PC-9 (cell line): Measurements from ENCODE around the gene MCUB. TPM values are rescaled to one million over a fixed set of nuclear protein-coding genes. Genes with fewer than 3 reads are reported as not detected.
"Not testable (repeated sequence)": the region's sequence is repeated elsewhere in the genome, so short reads cannot be mapped to it uniquely, and the experiment has no call there.

ENCODE experiments used
- BruUV-seq: library from RNA; stranded (reverse); fragments of 400-500 nt; replicated peaks from 2 replicates; lab custom pipeline; 2021; lab: Mats Ljungman, UMichigan
- CTCF ChIA-PET: fragments of 300-600 bp; sonication (Branson Sonifier 250); formaldehyde crosslinking; loops from one replicate; lab custom pipeline; 2022; ENCODE audit warnings: antibody characterized with exemption; lab: Charles Lee
- POLR2A ChIA-PET: fragments of 300-600 bp; sonication (Branson Sonifier 250); formaldehyde crosslinking; loops from one replicate; lab custom pipeline; 2022; ENCODE audit warnings: antibody characterized with exemption; ENCODE audit not compliant: unreplicated experiment; lab: Charles Lee
- DNase-seq, 2 experiments: peaks; one replicate each; pipeline versions ENCODE4 v3.0.0 to v3.0.0-alpha.2; 2015 to 2022; ENCODE audit warnings: mixed read lengths in 1 of 2
- H2AFZ ChIP-seq: fragments of 200-600 bp; sonication (generic); 2 replicates; pipeline ENCODE4 v1.8.1; 2017; ENCODE audit warnings: antibody characterized with exemption
- H3F3A ChIP-seq: fragments of 200-600 bp; sonication (generic); 2 replicates; pipeline ENCODE4 v1.8.1; 2017; ENCODE audit warnings: antibody characterized with exemption, mild to moderate bottlenecking, low read depth; ENCODE audit not compliant: insufficient read depth
- H3K27ac ChIP-seq: fragments of 200-600 bp; sonication (generic); 2 replicates; pipeline ENCODE4 v1.6.1; 2016; ENCODE audit warnings: mixed run types
- H3K27me3 ChIP-seq: fragments of 200-600 bp; sonication (generic); 2 replicates; pipeline ENCODE4 v1.6.1; 2016; ENCODE audit warnings: low read depth, mixed run types; ENCODE audit not compliant: insufficient read depth
- H3K36me3 ChIP-seq: fragments of 200-600 bp; sonication (generic); 2 replicates; pipeline ENCODE4 v1.6.1; 2016; ENCODE audit warnings: low read depth, mixed run types
- H3K4me1 ChIP-seq: fragments of 200-600 bp; sonication (generic); replicated peaks from 2 replicates; pipeline ENCODE4 v1.6.1; 2016; ENCODE audit warnings: mixed run types; ENCODE audit not compliant: insufficient read depth
- H3K4me2 ChIP-seq: fragments of 200-600 bp; sonication (generic); 2 replicates; pipeline ENCODE4 v1.6.1; 2017; ENCODE audit warnings: mixed run types
- H3K4me3 ChIP-seq: fragments of 200-600 bp; sonication (generic); 2 replicates; pipeline ENCODE4 v1.6.1; 2016; ENCODE audit warnings: mixed run types
- H3K79me2 ChIP-seq: fragments of 200-600 bp; sonication (generic); 2 replicates; pipeline ENCODE4 v1.6.1; 2017; ENCODE audit warnings: low read depth, mixed run types
- H3K9me2 ChIP-seq: fragments of 200-600 bp; sonication (generic); 2 replicates; pipeline ENCODE4 v1.8.1; 2017; ENCODE audit warnings: mild to moderate bottlenecking; ENCODE audit not compliant: insufficient read depth
- H3K9me3 ChIP-seq: fragments of 200-600 bp; sonication (generic); 2 replicates; pipeline ENCODE4 v1.8.1; 2016; ENCODE audit warnings: low read depth; ENCODE audit not compliant: insufficient read depth
- H4K20me1 ChIP-seq: fragments of 200-600 bp; sonication (generic); 2 replicates; pipeline ENCODE4 v1.8.1; 2017; ENCODE audit not compliant: insufficient read depth
- EZH2 ChIP-seq: fragments of 200-600 bp; sonication (generic); IDR thresholded peaks from 2 replicates; pipeline ENCODE4 v1.8.0; 2017; ENCODE audit warnings: antibody characterized with exemption, low read depth
- intact Hi-C: fragments of 100-400 bp; cut with micrococcal nuclease; formaldehyde crosslinking; loops from one replicate; pipeline ENCODE4 v1.10.0; 2022; ENCODE audit not compliant: unreplicated experiment
- total RNA-seq: library from RNA; stranded (reverse); gene quantifications from 2 replicates; pipeline ENCODE4 v1.2.3, GENCODE V29; 2021
- TF ChIP-seq, protein P1 (sequence below): fragments of 200-600 bp; sonication (generic); conservative IDR thresholded peaks from 2 replicates; pipeline ENCODE4 v1.6.1; 2017; ENCODE audit warnings: mixed run types, antibody characterized with exemption, mild to moderate bottlenecking, moderate library complexity

Gene MCUB
- total RNA-seq, 1 experiment from 2014 or later, result 15.4 TPM

DNA sequence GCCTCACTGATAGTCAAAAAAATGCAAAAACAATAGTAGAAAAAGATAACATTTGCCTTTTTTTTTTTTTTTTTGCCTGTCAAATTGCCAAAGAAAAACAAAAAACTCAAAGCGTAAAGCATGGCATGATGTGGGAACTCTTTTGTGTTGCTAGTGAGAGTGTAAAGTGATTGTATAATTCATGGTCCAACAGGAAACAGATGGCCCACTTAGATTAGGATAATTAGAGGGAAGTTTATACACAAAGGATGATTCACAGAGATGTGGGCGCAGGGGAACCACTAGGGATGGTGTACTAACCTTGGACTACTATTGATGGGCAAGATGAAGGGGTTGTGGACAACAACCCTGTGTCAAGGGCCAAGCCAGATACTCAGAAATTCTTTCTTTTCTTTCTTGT, 16.4 kb downstream of the MCUB start:
- POLR2A ChIA-PET, result no interaction called here
- intact Hi-C loops, result no loop called here
- H3K4me2 ChIP-seq, result no peak overlapping the region

DNA sequence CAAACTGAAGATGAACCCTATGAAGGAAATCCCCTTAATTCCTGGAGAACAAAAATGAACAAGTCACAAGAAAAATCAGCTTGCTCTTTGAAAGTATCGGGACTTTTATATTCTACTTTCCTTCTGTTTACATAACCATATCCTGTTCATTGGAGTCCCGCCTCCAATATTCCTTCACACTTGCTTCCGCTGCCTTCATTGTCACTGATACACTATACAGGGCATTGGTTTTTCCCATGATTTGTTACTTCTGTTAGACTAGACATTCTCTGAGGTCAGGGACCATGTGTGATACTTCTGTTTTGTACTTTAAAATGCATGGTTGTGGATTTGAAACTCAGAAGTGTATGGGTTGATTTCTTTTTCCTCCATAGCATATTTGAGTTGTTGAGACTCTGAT, 18.8 kb downstream of the MCUB start:
- H3K27ac ChIP-seq, result no peak overlapping the region
- CTCF ChIA-PET, result interaction anchor here (0.6 kb wide), 1 partner anchor 12 kb away, joined by 9 read pairs; no protein-coding TSS in a partner anchor

More for the DNA sequence above, 16.4 kb downstream of the MCUB start:
- Histone ChIP-seq H3K9me2 (no peaks in the 10 kb centered on the region), H2AFZ (no peak overlapping the region), H3K36me3 (no peaks in the 10 kb centered on the region), H3K9me3 (no peaks in the 10 kb centered on the region), H3K79me2 (no peaks in the 10 kb centered on the region), H3F3A (no peaks in the 10 kb centered on the region), H3K4me3 (no peak overlapping the region), H4K20me1 (no peaks in the 10 kb centered on the region), H3K27ac (no peak overlapping the region), H3K4me1 (no peaks in the 10 kb centered on the region), H3K27me3 (no peaks in the 10 kb centered on the region)
- no TSS peak for BruUV-seq
- no peak for DNase-seq
- CTCF ChIA-PET, result no interaction called here
- TF ChIP-seq, protein P1, sequence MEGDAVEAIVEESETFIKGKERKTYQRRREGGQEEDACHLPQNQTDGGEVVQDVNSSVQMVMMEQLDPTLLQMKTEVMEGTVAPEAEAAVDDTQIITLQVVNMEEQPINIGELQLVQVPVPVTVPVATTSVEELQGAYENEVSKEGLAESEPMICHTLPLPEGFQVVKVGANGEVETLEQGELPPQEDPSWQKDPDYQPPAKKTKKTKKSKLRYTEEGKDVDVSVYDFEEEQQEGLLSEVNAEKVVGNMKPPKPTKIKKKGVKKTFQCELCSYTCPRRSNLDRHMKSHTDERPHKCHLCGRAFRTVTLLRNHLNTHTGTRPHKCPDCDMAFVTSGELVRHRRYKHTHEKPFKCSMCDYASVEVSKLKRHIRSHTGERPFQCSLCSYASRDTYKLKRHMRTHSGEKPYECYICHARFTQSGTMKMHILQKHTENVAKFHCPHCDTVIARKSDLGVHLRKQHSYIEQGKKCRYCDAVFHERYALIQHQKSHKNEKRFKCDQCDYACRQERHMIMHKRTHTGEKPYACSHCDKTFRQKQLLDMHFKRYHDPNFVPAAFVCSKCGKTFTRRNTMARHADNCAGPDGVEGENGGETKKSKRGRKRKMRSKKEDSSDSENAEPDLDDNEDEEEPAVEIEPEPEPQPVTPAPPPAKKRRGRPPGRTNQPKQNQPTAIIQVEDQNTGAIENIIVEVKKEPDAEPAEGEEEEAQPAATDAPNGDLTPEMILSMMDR, result no peak

DNA sequence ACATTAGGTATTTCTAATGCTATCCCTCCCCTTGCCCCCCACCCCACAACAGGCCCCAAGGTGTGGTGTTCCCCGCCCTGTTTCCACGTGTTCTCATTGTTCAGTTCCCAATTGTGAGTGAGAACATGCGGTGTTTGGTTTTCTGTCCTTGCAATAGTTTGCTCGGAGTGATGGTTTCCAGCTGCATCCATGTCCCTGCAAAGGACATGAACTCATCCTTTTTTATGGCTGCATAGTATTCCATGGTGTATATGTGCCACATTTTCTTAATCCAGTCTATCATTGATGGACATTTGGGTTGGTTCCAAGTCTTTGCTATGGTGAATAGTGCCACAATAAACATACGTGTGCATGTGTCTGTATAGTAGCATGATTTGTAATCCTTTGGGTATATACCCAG, 20.0 kb downstream of the MCUB start:
- DNase-seq, POLR2A ChIA-PET, intact Hi-C loops, H4K20me1 ChIP-seq, H3K9me2 ChIP-seq, H3K4me3 ChIP-seq, H3F3A ChIP-seq, H3K9me3 ChIP-seq, H3K4me2 ChIP-seq, H2AFZ ChIP-seq, H3K79me2 ChIP-seq, H3K27me3 ChIP-seq, H3K27ac ChIP-seq, BruUV-seq, H3K36me3 ChIP-seq, H3K4me1 ChIP-seq: not testable (repeated sequence)
- CTCF ChIA-PET, result interaction anchor here (0.7 kb wide), 1 partner anchor 1722 kb away, joined by 3 read pairs; no protein-coding TSS in a partner anchor

More for the DNA sequence above, 18.8 kb downstream of the MCUB start:
- no TSS peak for BruUV-seq
- no peaks in the 10 kb centered on the region for H4K20me1 ChIP-seq
- H3K4me3 ChIP-seq, result no peak overlapping the region
- H3K9me3 ChIP-seq, result no peaks in the 10 kb centered on the region
- H3K36me3 ChIP-seq, result no peaks in the 10 kb centered on the region
- H3K9me2 ChIP-seq, result no peaks in the 10 kb centered on the region
- POLR2A ChIA-PET, result no interaction called here
- H3K4me1 ChIP-seq, result no peaks in the 10 kb centered on the region
- no peaks in the 10 kb centered on the region for H3F3A ChIP-seq
- intact Hi-C loops, result no loop called here
- no peak for TF ChIP-seq EZH2
- TF ChIP-seq, protein P1, result no peak
- DNase-seq, result no peak
- H3K79me2 ChIP-seq, result no peaks in the 10 kb centered on the region
- H3K27me3 ChIP-seq, result no peaks in the 10 kb centered on the region
- no peak overlapping the region for H2AFZ ChIP-seq
- no peak overlapping the region for H3K4me2 ChIP-seq

DNA sequence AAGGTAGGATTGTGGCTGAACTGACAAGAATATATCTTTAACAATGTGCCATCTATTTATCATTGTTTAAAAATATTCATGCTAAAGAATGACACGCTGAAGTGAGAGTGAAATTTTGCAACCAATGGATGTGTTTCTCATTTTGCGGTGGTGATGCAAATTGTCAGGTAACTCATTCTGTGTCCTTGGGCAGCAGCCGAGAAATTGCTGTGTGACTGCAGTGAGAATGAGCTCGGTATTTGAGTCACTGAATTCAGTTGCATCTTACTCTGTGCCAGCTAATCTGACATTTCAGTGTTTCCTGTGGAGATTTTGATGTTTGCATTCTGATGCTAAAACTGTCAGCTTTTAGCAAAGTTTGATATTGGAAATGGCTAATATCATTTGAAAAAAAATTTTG, 28.1 kb downstream of the MCUB start:
- Histone ChIP-seq H3K9me3 (no peaks in the 10 kb centered on the region), H3K27ac (no peak overlapping the region), H3K4me3 (no peak overlapping the region), H3F3A (no peaks in the 10 kb centered on the region), H3K27me3 (no peaks in the 10 kb centered on the region), H3K4me1 (peaks cover 5% of the 10 kb centered on the region; the same call in 1 of the 2 replicates), H3K4me2 (no peak overlapping the region), H4K20me1 (no peaks in the 10 kb centered on the region), H3K36me3 (no peaks in the 10 kb centered on the region), H2AFZ (no peak overlapping the region), H3K9me2 (no peaks in the 10 kb centered on the region), H3K79me2 (no peaks in the 10 kb centered on the region)
- no TSS peak for BruUV-seq
- ChIA-PET CTCF (no interaction called here), POLR2A (no interaction called here)
- no peak for DNase-seq
- intact Hi-C loops, result no loop called here
- TF ChIP-seq, protein P1, result no peak
- TF ChIP-seq EZH2, result no peak
